ENCODE measurements around the gene LARGE1. TPM values are rescaled to one million over a fixed set of nuclear protein-coding genes. Genes with fewer than 3 reads are reported as not detected.

The LARGE1 gene
- total RNA-seq, 1 experiment from 2014 or later: 2.5 TPM

- POLR2A ChIA-PET: no interaction called here
- ATAC-seq: no peak
- Histone ChIP-seq H3K27me3 (ENCODE audit: control insufficient read depth, insufficient read depth, low read length) (no peaks in the 10 kb centered on the region), H3K27ac (ENCODE audit: low read length) (no peak overlapping the region), H3K36me3 (ENCODE audit: control insufficient read depth, insufficient read depth, low read length) (no peaks in the 10 kb centered on the region), H3K4me1 (ENCODE audit: control insufficient read depth, insufficient read depth, low read length) (no peaks in the 10 kb centered on the region), H3K9me3 (ENCODE audit: control insufficient read depth, insufficient read depth, low read depth, low read length) (no peaks in the 10 kb centered on the region), H3K4me3 (ENCODE audit: low read depth in 2 of 2, low read length in 2 of 2) (no peak overlapping the region)
- TF ChIP-seq TCF7L2 (IDR thresholded peaks at IDR 0.05; ENCODE audit: low read depth, low read length): no peak
- TF ChIP-seq POLR2AphosphoS5 (IDR thresholded peaks at IDR 0.05; ENCODE audit: low read depth, low read length): no peak
- no peak for TF ChIP-seq REST (IDR thresholded peaks at IDR 0.05; ENCODE audit: insufficient read depth in 1 of 2, low read depth in 2 of 2, low read length in 1 of 2)
- TF ChIP-seq CTCF (IDR thresholded peaks at IDR 0.05): no peak
- no peak for TF ChIP-seq SIN3A (IDR thresholded peaks at IDR 0.05; ENCODE audit: borderline replicate concordance, insufficient read depth, low read depth, low read length)
- intact Hi-C loops (cut with micrococcal nuclease; ENCODE audit: unreplicated experiment) (loop anchor here (10.0 kb wide), 1 partner anchor 55 kb away; no protein-coding TSS in a partner anchor), in situ Hi-C loops (cut with HindIII; ENCODE audit: low pct_unique_long_range_greater_than_20kb, low sequenced_read_pairs) (no loop called here)
- BruUV-seq (replicated peaks): no TSS peak
- DNase-seq (ENCODE audit: low read depth, low spot score): no peak
- CTCF ChIA-PET: no interaction called here
Observed at GRCh38 chr22:33570110-33570509, 350.2 kb downstream of the LARGE1 start.

- TF ChIP-seq REST (IDR thresholded peaks at IDR 0.05; ENCODE audit: insufficient read depth in 1 of 2, low read depth in 2 of 2, low read length in 1 of 2) (no peak), SIN3A (IDR thresholded peaks at IDR 0.05; ENCODE audit: borderline replicate concordance, insufficient read depth, low read depth, low read length) (no peak), TCF7L2 (IDR thresholded peaks at IDR 0.05; ENCODE audit: low read depth, low read length) (no peak), CTCF (IDR thresholded peaks at IDR 0.05) (no peak), POLR2AphosphoS5 (IDR thresholded peaks at IDR 0.05; ENCODE audit: low read depth, low read length) (no peak)
- intact Hi-C loops (cut with micrococcal nuclease; ENCODE audit: unreplicated experiment) (no loop called here), in situ Hi-C loops (cut with HindIII; ENCODE audit: low pct_unique_long_range_greater_than_20kb, low sequenced_read_pairs) (no loop called here)
- no peaks in the 10 kb centered on the region for H3K27me3 ChIP-seq (ENCODE audit: control insufficient read depth, insufficient read depth, low read length)
- no peak overlapping the region for H3K27ac ChIP-seq (ENCODE audit: low read length)
- H3K9me3 ChIP-seq (ENCODE audit: control insufficient read depth, insufficient read depth, low read depth, low read length): no peaks in the 10 kb centered on the region
- no TSS peak for BruUV-seq (replicated peaks)
- no peaks in the 10 kb centered on the region for H3K36me3 ChIP-seq (ENCODE audit: control insufficient read depth, insufficient read depth, low read length)
- no peak for DNase-seq (ENCODE audit: low read depth, low spot score)
- POLR2A ChIA-PET: no interaction called here
- CTCF ChIA-PET: no interaction called here
- no peaks in the 10 kb centered on the region for H3K4me1 ChIP-seq (ENCODE audit: control insufficient read depth, insufficient read depth, low read length)
- no peak overlapping the region for H3K4me3 ChIP-seq (ENCODE audit: low read depth in 2 of 2, low read length in 2 of 2)
- no peak for ATAC-seq
Observed at GRCh38 chr22:33569559-33569958, 350.7 kb downstream of the LARGE1 start.

Data from Panc1 (cell line).